Mucosa of rectum (tissue), 2 donors: ENCODE data around the gene HSPBP1.

Experiments
- H3K27ac ChIP-seq, 2 donors: one replicate each; pipeline ENCODE4 v1.7.0; 2013; ENCODE audit warnings: inconsistent platforms in 2 of 2, low read depth in 2 of 2, low read length in 2 of 2
- H3K27me3 ChIP-seq, 2 donors: one replicate each; pipeline ENCODE4 v1.7.0; 2013; ENCODE audit warnings: low read length in 2 of 2; ENCODE audit not compliant: control insufficient read depth in 2 of 2, insufficient read depth in 2 of 2
- H3K36me3 ChIP-seq, 2 donors: one replicate each; pipeline ENCODE4 v1.7.0; 2013; ENCODE audit warnings: low read length in 2 of 2; ENCODE audit not compliant: control insufficient read depth in 2 of 2, insufficient read depth in 2 of 2
- H3K4me1 ChIP-seq, 2 donors: one replicate each; pipeline ENCODE4 v1.7.0; 2013; ENCODE audit warnings: low read length in 2 of 2, mild to moderate bottlenecking in 1 of 2; ENCODE audit not compliant: control insufficient read depth in 2 of 2, insufficient read depth in 2 of 2
- H3K4me3 ChIP-seq, 2 donors: one replicate each; pipeline ENCODE4 v1.7.0; 2013; ENCODE audit warnings: low read length in 2 of 2
- H3K9ac ChIP-seq, 2 donors: one replicate each; pipeline ENCODE4 v1.7.0; 2013; ENCODE audit warnings: low read length in 2 of 2, low read depth in 1 of 2, mild to moderate bottlenecking in 1 of 2
- H3K9me3 ChIP-seq, 2 donors: one replicate each; pipeline ENCODE4 v1.7.0; 2013; ENCODE audit warnings: low read length in 2 of 2; ENCODE audit not compliant: control insufficient read depth in 2 of 2
- donor health status: healthy.
- donor health status: Normal muscosa, but diverticular disease.

Gene HSPBP1

GRCh38 chr19:55315956-55316525, 36.1 kb upstream of the HSPBP1 start:
- Histone ChIP-seq H3K9me3 (no peaks in the 10 kb centered on the region), H3K27ac (no peak overlapping the region), H3K9ac (no peak overlapping the region), H3K27me3 (no peaks in the 10 kb centered on the region), H3K36me3 (no peaks in the 10 kb centered on the region), H3K4me3 (no peak overlapping the region), H3K4me1 (peaks cover 0 to 2% of the 10 kb centered on the region in 2 donors)

- Histone ChIP-seq H3K27me3 (no peaks in the 10 kb centered on the region), H3K27ac (no peak overlapping the region), H3K4me1 (no peaks in the 10 kb centered on the region), H3K9me3 (no peaks in the 10 kb centered on the region), H3K9ac (no peak overlapping the region), H3K36me3 (no peaks in the 10 kb centered on the region), H3K4me3 (no peak overlapping the region)
Measured at GRCh38 chr19:55314396-55314795, 34.5 kb upstream of the HSPBP1 start.

GRCh38 chr19:55312621-55313512, 33.0 kb upstream of the HSPBP1 start:
- Histone ChIP-seq H3K36me3 (no peaks in the 10 kb centered on the region), H3K4me3 (no peak overlapping the region), H3K4me1 (no peaks in the 10 kb centered on the region), H3K9ac (no peak overlapping the region), H3K27me3 (no peaks in the 10 kb centered on the region), H3K9me3 (no peaks in the 10 kb centered on the region), H3K27ac (no peak overlapping the region)

GRCh38 chr19:55311797-55312196, 31.9 kb upstream of the HSPBP1 start:
- Histone ChIP-seq H3K9me3 (no peaks in the 10 kb centered on the region), H3K36me3 (no peaks in the 10 kb centered on the region), H3K27ac (no peak overlapping the region), H3K27me3 (no peaks in the 10 kb centered on the region), H3K4me3 (no peak overlapping the region), H3K4me1 (no peaks in the 10 kb centered on the region), H3K9ac (no peak overlapping the region)

- Histone ChIP-seq H3K27ac (no peak overlapping the region), H3K27me3 (no peaks in the 10 kb centered on the region), H3K9me3 (no peaks in the 10 kb centered on the region), H3K36me3 (no peaks in the 10 kb centered on the region), H3K4me1 (no peaks in the 10 kb centered on the region), H3K9ac (no peak overlapping the region), H3K4me3 (no peak overlapping the region)
Measured at GRCh38 chr19:55311397-55311796, 31.5 kb upstream of the HSPBP1 start.

- Histone ChIP-seq H3K36me3 (no peaks in the 10 kb centered on the region), H3K9me3 (no peaks in the 10 kb centered on the region), H3K9ac (no peak overlapping the region), H3K4me1 (no peaks in the 10 kb centered on the region), H3K4me3 (no peak overlapping the region), H3K27me3 (no peaks in the 10 kb centered on the region), H3K27ac (no peak overlapping the region)
Measured at GRCh38 chr19:55310498-55310897, 30.6 kb upstream of the HSPBP1 start.

GRCh38 chr19:55309448-55309847, 29.5 kb upstream of the HSPBP1 start:
- no peaks in the 10 kb centered on the region for H3K27me3 ChIP-seq
- H3K36me3 ChIP-seq = no peaks in the 10 kb centered on the region
- no peaks in the 10 kb centered on the region for H3K4me1 ChIP-seq
- no peak overlapping the region for H3K27ac ChIP-seq
- no peaks in the 10 kb centered on the region for H3K9me3 ChIP-seq
- H3K4me3 ChIP-seq = no peak overlapping the region
- no peak overlapping the region for H3K9ac ChIP-seq

GRCh38 chr19:55308281-55308680, 28.4 kb upstream of the HSPBP1 start:
- Histone ChIP-seq H3K9ac (no peak overlapping the region), H3K9me3 (no peaks in the 10 kb centered on the region), H3K27me3 (no peaks in the 10 kb centered on the region), H3K27ac (no peak overlapping the region), H3K4me3 (no peak overlapping the region), H3K4me1 (no peaks in the 10 kb centered on the region), H3K36me3 (no peaks in the 10 kb centered on the region)

GRCh38 chr19:55306712-55307111, 26.8 kb upstream of the HSPBP1 start:
- Histone ChIP-seq H3K27me3 (no peaks in the 10 kb centered on the region), H3K9me3 (no peaks in the 10 kb centered on the region), H3K4me3 (no peak overlapping the region), H3K4me1 (peaks cover 0 to 3% of the 10 kb centered on the region in 2 donors), H3K9ac (no peak overlapping the region), H3K27ac (no peak overlapping the region), H3K36me3 (no peaks in the 10 kb centered on the region)

GRCh38 chr19:55305983-55306562, 26.2 kb upstream of the HSPBP1 start:
- H3K9ac ChIP-seq = no peak overlapping the region
- H3K4me1 ChIP-seq = peaks cover 0 to 8% of the 10 kb centered on the region in 2 donors
- no peaks in the 10 kb centered on the region for H3K36me3 ChIP-seq
- no peak overlapping the region for H3K27ac ChIP-seq
- no peaks in the 10 kb centered on the region for H3K27me3 ChIP-seq
- H3K4me3 ChIP-seq = no peak overlapping the region
- no peaks in the 10 kb centered on the region for H3K9me3 ChIP-seq
